Middle frontal gyrus (tissue), 1 donor: Measurements from ENCODE around the gene UBLCP1.

ENCODE experiments used
- DNase-seq: peaks from one replicate; pipeline ENCODE4 v3.0.0-alpha.2; 2015; ENCODE audit warnings: low spot score; ENCODE audit errors: extremely low spot score

Gene UBLCP1

GRCh38 chr5:159311063-159311462 lies 48.0 kb downstream of the UBLCP1 start:
- no peak for DNase-seq

- no peak for DNase-seq
Observed at GRCh38 chr5:159313197-159313596, 50.1 kb downstream of the UBLCP1 start.

- DNase-seq: no peak
Observed at GRCh38 chr5:159316519-159317383, 53.7 kb downstream of the UBLCP1 start.

GRCh38 chr5:159317849-159318248 lies 54.8 kb downstream of the UBLCP1 start:
- no peak for DNase-seq

DNA sequence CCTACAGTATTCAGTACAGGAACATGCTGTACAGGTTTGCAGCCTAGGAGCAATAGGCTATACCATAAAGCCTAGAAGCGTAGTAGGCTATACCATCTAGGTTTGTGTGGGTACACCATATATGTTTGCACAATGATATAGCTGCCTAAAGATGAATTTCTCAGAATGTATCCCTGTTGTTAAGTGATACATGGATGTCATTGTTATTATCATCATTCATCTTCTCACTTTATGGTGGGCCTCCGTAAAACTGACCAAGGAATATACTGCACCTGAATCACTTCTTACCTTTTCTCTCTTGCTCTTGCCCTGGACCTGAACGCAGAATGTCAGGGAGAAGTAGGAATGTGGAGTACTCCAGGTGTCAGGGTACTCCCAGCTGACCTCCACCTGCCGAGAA lies 55.4 kb downstream of the UBLCP1 start:
- no peak for DNase-seq

DNA sequence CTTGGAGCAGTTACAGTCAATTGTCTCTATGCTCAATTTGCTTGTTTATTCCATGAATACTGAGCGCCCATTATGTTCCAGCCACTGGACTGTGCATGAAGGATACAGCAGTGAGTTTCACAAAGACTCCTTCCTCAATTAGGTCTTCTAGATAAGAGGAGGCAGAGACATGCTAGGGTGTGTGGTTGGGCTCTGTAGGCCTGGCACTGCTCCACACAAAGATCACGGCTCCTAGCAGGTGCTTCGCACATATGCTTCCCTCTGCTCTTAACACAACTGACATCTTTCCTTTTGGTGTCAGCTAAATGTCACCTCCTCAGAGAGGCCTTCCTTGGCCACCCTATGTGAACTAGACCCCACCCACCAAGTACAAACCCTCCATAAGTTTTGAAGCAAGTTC lies 56.3 kb downstream of the UBLCP1 start:
- DNase-seq: no peak

- DNase-seq: no peak
Observed at GRCh38 chr5:159319832-159320231, 56.7 kb downstream of the UBLCP1 start.

- DNase-seq: no peak
Observed at GRCh38 chr5:159322180-159322579, 59.1 kb downstream of the UBLCP1 start.

DNA sequence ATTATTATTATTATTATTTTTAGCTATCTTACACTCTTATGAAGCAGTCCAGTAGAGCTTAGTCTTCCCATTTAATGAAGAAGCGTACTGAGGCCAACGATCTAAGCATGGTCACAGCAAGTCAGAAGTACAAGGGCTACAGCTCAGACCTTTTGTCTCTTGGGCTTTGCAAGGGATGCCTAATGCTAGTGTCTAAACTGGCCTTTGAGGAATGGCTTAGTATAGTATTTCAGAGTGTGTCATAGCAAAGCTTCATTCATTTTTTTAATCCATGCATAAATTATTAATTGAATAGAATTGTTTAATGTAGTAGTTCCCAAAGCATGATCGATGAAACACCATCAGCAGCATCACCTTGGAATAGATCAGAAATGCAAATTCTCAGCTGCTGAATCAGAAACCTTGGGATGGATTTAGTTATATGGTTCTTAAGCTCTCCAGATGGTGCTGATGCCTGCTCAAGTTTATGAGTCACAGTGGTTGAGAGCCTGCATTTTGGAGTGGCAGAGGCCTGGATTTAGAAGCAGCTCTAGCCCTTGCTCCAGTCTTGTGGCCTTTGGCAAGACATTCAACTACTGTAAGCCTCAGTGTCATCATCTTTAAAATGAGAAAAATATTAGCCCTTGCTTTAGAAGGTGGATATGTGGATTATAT lies 61.1 kb downstream of the UBLCP1 start:
- DNase-seq: no peak

GRCh38 chr5:159324986-159325385 lies 61.9 kb downstream of the UBLCP1 start:
- no peak for DNase-seq

DNA sequence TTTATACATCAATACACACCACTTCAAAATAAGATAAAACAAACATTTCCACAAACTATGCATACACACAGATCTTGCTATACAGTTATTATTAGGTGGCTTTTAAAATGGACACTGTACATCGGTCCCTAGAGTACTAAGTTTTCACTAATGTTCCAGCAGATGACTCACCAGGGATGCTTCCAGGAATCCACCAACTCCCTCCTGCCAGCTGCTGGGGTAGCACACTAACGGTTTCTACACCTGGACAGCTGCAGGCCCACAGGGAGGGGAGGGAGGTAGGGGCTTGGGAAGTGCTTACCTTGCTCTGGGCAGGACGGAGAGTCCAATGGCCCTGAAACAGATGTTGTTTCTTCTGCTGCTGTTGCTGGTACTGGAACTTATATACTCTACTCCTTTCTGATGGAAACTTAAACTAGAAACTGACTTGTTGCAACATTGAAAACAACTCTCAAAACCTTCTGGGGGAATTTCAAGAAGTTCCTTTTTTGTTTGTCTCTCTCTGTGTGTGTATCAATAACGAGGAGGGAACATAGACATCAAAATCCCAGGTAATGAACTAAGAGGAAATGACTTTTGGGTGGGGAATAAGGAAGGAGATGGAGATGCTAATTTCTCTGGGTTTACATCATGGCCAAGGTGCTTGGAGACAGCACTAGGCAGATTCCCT lies 67.2 kb downstream of the UBLCP1 start, which contains the start of gene IL12B:
Gene IL12B, minus strand, starts transcription at position 357 of the 670 bp plus-strand sequence. CDS start 3,705 bp downstream, outside the sequence.
- DNase-seq: no peak

DNA sequence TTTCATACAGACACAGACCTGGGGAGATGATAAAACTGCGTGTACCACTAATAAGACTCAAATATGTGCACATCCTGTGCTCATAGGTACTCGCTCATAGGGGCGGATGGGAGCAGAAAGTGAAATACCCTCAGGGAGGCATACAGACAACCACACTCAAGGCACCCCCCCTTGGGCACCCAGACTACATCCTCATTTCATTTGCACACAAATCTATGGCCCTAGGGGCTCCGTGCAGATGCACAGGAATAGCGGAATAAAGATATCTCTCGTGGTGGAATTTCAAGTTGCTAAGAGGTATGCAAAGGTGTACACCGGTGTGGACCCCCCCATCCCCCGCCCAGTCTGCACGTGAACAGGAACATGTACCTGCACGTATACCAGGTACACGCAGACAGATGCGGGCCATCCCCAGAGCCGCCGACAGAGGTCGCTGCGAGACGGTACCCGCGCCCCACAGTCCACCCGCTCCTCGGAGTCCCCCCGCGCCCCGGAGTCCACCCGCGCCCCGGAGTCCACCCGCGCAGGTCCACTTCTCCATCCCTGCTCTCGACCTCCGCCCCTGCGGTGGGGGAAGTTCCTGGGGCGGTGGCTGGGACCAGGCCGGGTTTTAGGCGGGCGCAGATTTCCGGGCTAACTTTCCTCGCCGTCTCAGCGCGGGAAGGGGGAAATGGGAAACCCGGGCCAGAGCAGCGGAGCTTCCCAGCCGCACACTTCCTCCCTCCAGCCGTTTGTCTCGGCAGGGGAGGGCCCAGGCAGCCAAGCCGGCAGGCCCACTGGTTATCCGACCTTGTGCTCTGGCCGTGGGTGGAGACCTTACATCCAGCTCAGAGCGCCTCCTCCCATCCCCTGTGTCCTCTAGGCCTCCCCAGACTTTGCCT lies 68.2 kb downstream of the UBLCP1 start:
- DNase-seq: no peak

DNA sequence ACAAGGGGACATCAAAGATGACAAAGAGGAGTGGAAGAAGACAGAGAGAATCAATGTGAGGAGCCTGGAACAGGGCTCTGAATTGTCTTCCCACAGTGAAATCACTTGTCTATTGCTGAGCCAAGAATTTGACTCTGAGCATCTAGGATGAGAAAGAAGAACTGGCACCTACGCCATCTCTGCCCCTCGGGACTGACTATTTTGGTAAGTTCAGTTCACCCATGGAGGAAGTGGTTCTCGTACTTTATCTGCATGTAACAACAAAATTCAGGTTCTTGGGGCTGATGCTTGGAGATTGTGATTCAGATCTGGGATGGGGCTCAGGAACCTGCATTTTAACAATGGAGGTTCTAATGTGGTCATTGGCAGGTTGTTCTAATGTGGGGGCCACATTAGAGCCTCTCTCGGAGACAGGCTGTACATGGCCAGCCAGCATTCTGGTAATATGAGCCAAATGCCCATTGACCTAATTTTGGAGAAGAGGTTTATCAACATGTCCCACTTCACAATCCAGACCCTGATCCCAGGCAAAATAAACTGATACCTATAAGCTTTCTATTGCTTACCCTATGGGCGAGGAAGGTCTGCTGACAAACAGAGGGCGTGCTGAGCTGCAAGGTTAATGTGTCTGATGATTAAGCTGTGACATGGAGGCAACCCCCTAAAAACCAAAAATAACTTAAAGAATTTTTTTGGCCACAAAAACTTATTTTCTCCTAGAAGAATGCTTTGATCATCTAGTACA lies 69.9 kb downstream of the UBLCP1 start:
- DNase-seq: no peak

DNA sequence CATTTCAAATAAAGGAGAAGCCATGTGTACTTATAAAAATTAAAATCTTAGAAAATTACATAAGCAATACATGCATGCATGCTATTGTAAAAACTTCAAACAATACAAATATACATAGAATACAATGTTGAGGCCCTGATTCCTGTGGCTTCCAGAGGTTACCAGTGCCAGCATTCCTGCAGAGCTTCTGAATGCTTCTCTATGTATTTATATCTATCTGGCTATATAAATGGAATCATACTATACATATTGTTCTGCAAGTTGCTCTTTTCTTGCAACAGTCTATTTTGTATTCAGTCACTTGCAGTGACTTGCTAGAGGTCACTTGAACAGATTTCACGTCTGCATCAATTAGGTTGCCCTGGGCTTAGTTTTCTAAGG lies 70.4 kb downstream of the UBLCP1 start:
- no peak for DNase-seq
